ENCODE data around the gene C19orf38.

The C19orf38 gene

GRCh38 chr19:10812902-10813404 is 35.3 kb upstream of the C19orf38 start:
- Histone ChIP-seq H3K9ac (ENCODE audit: low read length) (no peak overlapping the region), H3K4me3 (ENCODE audit: low read length) (no peak overlapping the region), H3K27me3 (ENCODE audit: control insufficient read depth, insufficient read depth, low read length) (no peaks in the 10 kb centered on the region), H3K4me1 (ENCODE audit: control insufficient read depth, low read depth, low read length) (no peaks in the 10 kb centered on the region), H3K9me3 (ENCODE audit: control insufficient read depth, low read depth, low read length) (no peaks in the 10 kb centered on the region), H3K27ac (ENCODE audit: low read length) (no peak overlapping the region), H3K36me3 (ENCODE audit: control insufficient read depth, low read depth, low read length) (peaks cover 6% of the 10 kb centered on the region)

DNA sequence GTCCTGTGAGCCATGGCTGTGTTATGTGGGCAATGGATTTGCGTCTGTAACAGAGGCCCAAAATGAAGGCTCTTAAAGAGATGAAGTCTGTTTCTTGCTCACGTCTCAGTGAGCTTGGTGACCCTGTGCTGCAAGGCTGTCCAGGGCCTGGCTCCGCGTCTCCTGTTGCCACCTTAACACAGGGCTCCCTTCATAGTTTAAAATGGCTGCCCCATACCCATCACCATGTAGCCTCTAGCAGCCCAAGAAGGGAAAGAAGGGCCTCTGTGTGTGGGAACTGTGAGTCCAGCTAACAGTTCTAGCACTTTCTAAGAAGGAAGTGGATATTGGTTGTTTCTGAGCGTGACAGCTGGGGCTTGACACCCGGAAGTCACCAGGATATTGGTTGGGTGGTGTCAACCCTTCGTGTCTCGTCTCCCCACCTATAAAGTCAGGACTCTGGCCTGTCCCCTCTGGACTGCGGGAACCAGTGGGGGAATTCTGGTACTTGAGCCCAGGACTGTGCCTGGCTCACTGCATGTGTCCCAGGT is 33.1 kb upstream of the C19orf38 start:
- Histone ChIP-seq H3K9me3 (ENCODE audit: control insufficient read depth, low read depth, low read length) (no peaks in the 10 kb centered on the region), H3K4me3 (ENCODE audit: low read length) (no peak overlapping the region), H3K9ac (ENCODE audit: low read length) (no peak overlapping the region), H3K27me3 (ENCODE audit: control insufficient read depth, insufficient read depth, low read length) (no peaks in the 10 kb centered on the region), H3K27ac (ENCODE audit: low read length) (no peak overlapping the region), H3K4me1 (ENCODE audit: control insufficient read depth, low read depth, low read length) (no peaks in the 10 kb centered on the region), H3K36me3 (ENCODE audit: control insufficient read depth, low read depth, low read length) (peaks cover 6% of the 10 kb centered on the region)

DNA sequence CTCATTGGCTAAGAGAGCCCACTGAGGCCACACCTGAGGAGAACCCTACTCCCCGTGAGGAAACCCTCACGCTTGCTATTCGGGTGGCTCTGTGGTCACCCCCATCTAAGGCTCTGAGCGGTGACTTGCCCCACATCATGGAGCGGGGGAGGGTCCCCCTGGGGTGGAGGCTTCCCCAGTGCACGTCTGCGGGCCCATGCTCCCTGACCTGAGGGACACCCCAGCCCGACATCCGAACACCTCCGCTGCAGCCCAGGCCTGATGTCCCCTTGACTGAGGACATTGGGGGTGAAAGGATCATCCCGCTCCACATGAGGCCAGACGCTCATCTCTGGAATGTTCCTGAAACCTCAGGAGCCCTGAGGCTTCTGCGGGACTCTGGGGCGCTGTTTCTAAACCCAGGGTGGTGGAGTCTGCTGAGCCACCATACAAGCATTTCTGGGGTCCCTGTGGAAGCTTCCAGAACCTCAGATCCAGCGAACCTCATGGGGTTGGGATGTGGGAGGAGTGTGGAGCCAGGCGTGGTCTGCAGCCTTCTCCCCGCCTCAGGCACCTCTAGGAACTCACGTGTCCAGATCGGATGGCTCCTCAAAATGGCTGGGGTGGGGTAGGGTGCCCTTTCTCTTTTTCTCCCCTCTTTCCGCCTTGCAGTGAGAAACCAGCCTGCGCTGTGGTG is 32.1 kb upstream of the C19orf38 start:
- Histone ChIP-seq H3K4me3 (ENCODE audit: low read length) (no peak overlapping the region), H3K27ac (ENCODE audit: low read length) (no peak overlapping the region), H3K9me3 (ENCODE audit: control insufficient read depth, low read depth, low read length) (no peaks in the 10 kb centered on the region), H3K36me3 (ENCODE audit: control insufficient read depth, low read depth, low read length) (peaks cover 11% of the 10 kb centered on the region), H3K4me1 (ENCODE audit: control insufficient read depth, low read depth, low read length) (no peaks in the 10 kb centered on the region), H3K27me3 (ENCODE audit: control insufficient read depth, insufficient read depth, low read length) (no peaks in the 10 kb centered on the region), H3K9ac (ENCODE audit: low read length) (no peak overlapping the region)

- peaks cover 15% of the 10 kb centered on the region for H3K36me3 ChIP-seq (ENCODE audit: control insufficient read depth, low read depth, low read length)
- H3K4me3 ChIP-seq (ENCODE audit: low read length) = no peak overlapping the region
- H3K27me3 ChIP-seq (ENCODE audit: control insufficient read depth, insufficient read depth, low read length) = no peaks in the 10 kb centered on the region
- H3K4me1 ChIP-seq (ENCODE audit: control insufficient read depth, low read depth, low read length) = no peaks in the 10 kb centered on the region
- H3K27ac ChIP-seq (ENCODE audit: low read length) = no peak overlapping the region
- no peak overlapping the region for H3K9ac ChIP-seq (ENCODE audit: low read length)
- no peaks in the 10 kb centered on the region for H3K9me3 ChIP-seq (ENCODE audit: control insufficient read depth, low read depth, low read length)
Measured at GRCh38 chr19:10816691-10817090, 31.5 kb upstream of the C19orf38 start.

DNA sequence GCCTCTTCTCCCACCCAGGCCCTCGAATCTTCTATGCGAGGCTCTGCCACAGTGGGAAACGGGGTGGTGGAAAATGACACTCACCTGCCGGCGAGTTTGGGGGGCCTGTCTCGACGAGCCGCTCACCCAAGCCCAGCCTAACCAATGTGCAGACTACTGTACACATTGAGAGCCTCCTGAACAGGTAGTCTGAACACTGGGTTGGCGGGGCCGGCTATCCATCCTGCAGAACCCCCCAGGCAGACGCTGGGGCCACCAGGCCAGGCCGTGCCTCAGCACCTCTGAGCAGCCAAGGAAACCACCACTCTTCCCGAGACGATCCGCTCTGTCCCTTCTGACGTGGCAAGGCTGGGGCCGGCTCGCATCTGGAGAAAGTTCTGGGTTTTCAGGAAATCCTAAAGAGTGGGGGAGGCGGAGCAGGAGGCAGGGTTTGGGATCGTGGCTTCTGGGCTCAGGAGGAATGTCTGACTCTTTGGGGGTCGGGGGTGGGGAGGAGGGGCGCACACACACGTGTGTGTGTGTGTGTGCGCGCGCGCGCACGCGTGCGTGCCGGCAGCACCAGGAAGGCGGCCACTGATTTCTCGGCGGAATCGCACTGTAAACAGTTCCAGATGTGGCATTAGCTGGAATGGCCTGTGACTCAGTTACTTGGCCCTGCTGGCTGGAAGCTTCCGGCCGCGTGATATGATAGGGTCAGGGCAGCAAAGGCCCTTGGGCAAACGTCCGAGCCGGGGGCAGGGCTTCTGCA is 30.8 kb upstream of the C19orf38 start:
- Histone ChIP-seq H3K27me3 (ENCODE audit: control insufficient read depth, insufficient read depth, low read length) (no peaks in the 10 kb centered on the region), H3K4me3 (ENCODE audit: low read length) (no peak overlapping the region), H3K27ac (ENCODE audit: low read length) (no peak overlapping the region), H3K9me3 (ENCODE audit: control insufficient read depth, low read depth, low read length) (no peaks in the 10 kb centered on the region), H3K4me1 (ENCODE audit: control insufficient read depth, low read depth, low read length) (no peaks in the 10 kb centered on the region), H3K9ac (ENCODE audit: low read length) (no peak overlapping the region), H3K36me3 (ENCODE audit: control insufficient read depth, low read depth, low read length) (peaks cover 21% of the 10 kb centered on the region)

GRCh38 chr19:10818301-10819123 is 29.7 kb upstream of the C19orf38 start:
- Histone ChIP-seq H3K27ac (ENCODE audit: low read length) (no peak overlapping the region), H3K9ac (ENCODE audit: low read length) (no peak overlapping the region), H3K4me3 (ENCODE audit: low read length) (no peak overlapping the region), H3K4me1 (ENCODE audit: control insufficient read depth, low read depth, low read length) (no peaks in the 10 kb centered on the region), H3K9me3 (ENCODE audit: control insufficient read depth, low read depth, low read length) (no peaks in the 10 kb centered on the region), H3K36me3 (ENCODE audit: control insufficient read depth, low read depth, low read length) (peaks cover 22% of the 10 kb centered on the region), H3K27me3 (ENCODE audit: control insufficient read depth, insufficient read depth, low read length) (no peaks in the 10 kb centered on the region)

DNA sequence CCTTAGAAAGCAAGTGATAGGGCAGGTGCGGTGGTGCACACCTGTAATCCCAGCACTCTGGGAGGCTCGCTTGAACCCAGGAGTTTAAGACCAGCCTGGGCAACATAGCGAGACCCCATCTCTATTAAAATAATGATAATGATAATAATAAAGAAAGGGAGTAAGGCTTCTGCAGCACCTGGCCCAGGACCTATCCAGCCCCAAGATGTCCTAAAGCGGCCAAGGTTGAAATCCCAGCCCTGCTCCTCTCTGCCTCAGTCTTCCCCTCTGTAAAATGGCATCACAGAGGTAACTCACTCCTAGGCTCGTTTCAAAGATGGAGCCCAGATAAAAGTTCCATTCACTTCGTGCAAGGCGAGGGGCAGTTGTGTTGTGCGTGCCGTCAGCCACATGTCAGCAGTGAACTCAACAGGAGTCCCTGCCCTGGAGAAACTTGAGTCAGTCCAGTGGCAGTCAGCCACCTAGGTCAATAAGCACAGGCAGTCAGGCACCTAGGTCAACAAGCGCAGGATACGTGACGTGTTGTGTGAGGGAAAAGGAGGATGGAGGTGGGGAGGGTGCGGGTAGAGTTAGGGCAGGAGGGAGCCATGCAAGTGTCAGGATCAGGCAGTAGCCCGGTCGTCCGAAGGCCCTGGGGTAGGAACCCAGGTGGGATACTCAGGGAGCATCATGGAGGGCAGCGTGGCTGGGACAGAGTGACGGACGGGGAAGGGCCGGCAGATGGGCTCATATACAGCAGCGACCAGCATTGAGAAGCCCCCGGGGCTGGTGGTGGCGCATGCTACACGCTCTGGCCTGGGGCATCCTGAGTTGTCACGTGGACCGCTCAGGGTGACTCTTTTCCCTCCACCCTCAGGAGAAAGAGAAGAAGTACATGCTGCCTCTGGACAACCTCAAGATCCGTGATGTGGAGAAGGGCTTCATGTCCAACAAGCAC is 28.8 kb upstream of the C19orf38 start:
- no peaks in the 10 kb centered on the region for H3K27me3 ChIP-seq (ENCODE audit: control insufficient read depth, insufficient read depth, low read length)
- H3K9ac ChIP-seq (ENCODE audit: low read length) = no peak overlapping the region
- H3K36me3 ChIP-seq (ENCODE audit: control insufficient read depth, low read depth, low read length) = peaks cover 29% of the 10 kb centered on the region
- no peak overlapping the region for H3K27ac ChIP-seq (ENCODE audit: low read length)
- no peak overlapping the region for H3K4me3 ChIP-seq (ENCODE audit: low read length)
- no peaks in the 10 kb centered on the region for H3K4me1 ChIP-seq (ENCODE audit: control insufficient read depth, low read depth, low read length)
- no peaks in the 10 kb centered on the region for H3K9me3 ChIP-seq (ENCODE audit: control insufficient read depth, low read depth, low read length)

DNA sequence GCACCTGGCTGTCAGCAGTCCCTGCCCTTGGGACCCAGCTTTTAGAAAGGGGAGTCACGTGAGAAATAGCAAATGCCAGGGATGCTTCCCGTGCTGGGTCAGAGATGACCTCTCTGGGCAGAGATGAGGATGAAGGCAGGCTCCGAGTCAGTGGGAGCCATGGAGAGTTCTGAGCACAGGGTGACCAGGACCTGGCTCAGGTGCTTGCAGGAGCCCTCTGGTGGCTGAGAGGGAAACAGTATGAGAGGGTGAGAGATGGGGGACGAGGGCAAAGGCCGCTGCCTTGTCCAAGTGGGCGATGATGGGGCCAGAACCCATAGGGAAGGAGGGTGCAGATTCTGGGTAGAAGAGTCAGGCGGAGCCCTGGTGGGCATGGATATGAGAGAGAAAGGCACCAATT is 28.0 kb upstream of the C19orf38 start:
- no peak overlapping the region for H3K27ac ChIP-seq (ENCODE audit: low read length)
- H3K4me3 ChIP-seq (ENCODE audit: low read length) = no peak overlapping the region
- H3K9me3 ChIP-seq (ENCODE audit: control insufficient read depth, low read depth, low read length) = no peaks in the 10 kb centered on the region
- H3K9ac ChIP-seq (ENCODE audit: low read length) = no peak overlapping the region
- H3K27me3 ChIP-seq (ENCODE audit: control insufficient read depth, insufficient read depth, low read length) = no peaks in the 10 kb centered on the region
- no peaks in the 10 kb centered on the region for H3K4me1 ChIP-seq (ENCODE audit: control insufficient read depth, low read depth, low read length)
- peaks cover 33% of the 10 kb centered on the region for H3K36me3 ChIP-seq (ENCODE audit: control insufficient read depth, low read depth, low read length)

- H3K9me3 ChIP-seq (ENCODE audit: control insufficient read depth, low read depth, low read length) = no peaks in the 10 kb centered on the region
- H3K27ac ChIP-seq (ENCODE audit: low read length) = no peak overlapping the region
- no peaks in the 10 kb centered on the region for H3K27me3 ChIP-seq (ENCODE audit: control insufficient read depth, insufficient read depth, low read length)
- peaks cover 45% of the 10 kb centered on the region for H3K36me3 ChIP-seq (ENCODE audit: control insufficient read depth, low read depth, low read length)
- H3K4me3 ChIP-seq (ENCODE audit: low read length) = no peak overlapping the region
- no peak overlapping the region for H3K9ac ChIP-seq (ENCODE audit: low read length)
- no peaks in the 10 kb centered on the region for H3K4me1 ChIP-seq (ENCODE audit: control insufficient read depth, low read depth, low read length)
Measured at GRCh38 chr19:10823690-10824089, 24.5 kb upstream of the C19orf38 start.

- H3K9me3 ChIP-seq (ENCODE audit: control insufficient read depth, low read depth, low read length) = no peaks in the 10 kb centered on the region
- no peak overlapping the region for H3K27ac ChIP-seq (ENCODE audit: low read length)
- no peak overlapping the region for H3K9ac ChIP-seq (ENCODE audit: low read length)
- H3K27me3 ChIP-seq (ENCODE audit: control insufficient read depth, insufficient read depth, low read length) = no peaks in the 10 kb centered on the region
- no peak overlapping the region for H3K4me3 ChIP-seq (ENCODE audit: low read length)
- peaks cover 36% of the 10 kb centered on the region for H3K36me3 ChIP-seq (ENCODE audit: control insufficient read depth, low read depth, low read length)
- no peaks in the 10 kb centered on the region for H3K4me1 ChIP-seq (ENCODE audit: control insufficient read depth, low read depth, low read length)
Measured at GRCh38 chr19:10826231-10826630, 22.0 kb upstream of the C19orf38 start.
